Measurements from ENCODE around the gene PIWIL4. TPM values are rescaled to one million over a fixed set of nuclear protein-coding genes. Genes with fewer than 3 reads are reported as not detected.

PIWIL4 gene
- total and polyA plus RNA-seq, 9 of the 15 experiments (the other 6 are each of a cell fraction or from before 2014, with no cell fraction given): 6.3 to 17.0 (median 10.8) TPM

- TF ChIP-seq, protein P1, sequence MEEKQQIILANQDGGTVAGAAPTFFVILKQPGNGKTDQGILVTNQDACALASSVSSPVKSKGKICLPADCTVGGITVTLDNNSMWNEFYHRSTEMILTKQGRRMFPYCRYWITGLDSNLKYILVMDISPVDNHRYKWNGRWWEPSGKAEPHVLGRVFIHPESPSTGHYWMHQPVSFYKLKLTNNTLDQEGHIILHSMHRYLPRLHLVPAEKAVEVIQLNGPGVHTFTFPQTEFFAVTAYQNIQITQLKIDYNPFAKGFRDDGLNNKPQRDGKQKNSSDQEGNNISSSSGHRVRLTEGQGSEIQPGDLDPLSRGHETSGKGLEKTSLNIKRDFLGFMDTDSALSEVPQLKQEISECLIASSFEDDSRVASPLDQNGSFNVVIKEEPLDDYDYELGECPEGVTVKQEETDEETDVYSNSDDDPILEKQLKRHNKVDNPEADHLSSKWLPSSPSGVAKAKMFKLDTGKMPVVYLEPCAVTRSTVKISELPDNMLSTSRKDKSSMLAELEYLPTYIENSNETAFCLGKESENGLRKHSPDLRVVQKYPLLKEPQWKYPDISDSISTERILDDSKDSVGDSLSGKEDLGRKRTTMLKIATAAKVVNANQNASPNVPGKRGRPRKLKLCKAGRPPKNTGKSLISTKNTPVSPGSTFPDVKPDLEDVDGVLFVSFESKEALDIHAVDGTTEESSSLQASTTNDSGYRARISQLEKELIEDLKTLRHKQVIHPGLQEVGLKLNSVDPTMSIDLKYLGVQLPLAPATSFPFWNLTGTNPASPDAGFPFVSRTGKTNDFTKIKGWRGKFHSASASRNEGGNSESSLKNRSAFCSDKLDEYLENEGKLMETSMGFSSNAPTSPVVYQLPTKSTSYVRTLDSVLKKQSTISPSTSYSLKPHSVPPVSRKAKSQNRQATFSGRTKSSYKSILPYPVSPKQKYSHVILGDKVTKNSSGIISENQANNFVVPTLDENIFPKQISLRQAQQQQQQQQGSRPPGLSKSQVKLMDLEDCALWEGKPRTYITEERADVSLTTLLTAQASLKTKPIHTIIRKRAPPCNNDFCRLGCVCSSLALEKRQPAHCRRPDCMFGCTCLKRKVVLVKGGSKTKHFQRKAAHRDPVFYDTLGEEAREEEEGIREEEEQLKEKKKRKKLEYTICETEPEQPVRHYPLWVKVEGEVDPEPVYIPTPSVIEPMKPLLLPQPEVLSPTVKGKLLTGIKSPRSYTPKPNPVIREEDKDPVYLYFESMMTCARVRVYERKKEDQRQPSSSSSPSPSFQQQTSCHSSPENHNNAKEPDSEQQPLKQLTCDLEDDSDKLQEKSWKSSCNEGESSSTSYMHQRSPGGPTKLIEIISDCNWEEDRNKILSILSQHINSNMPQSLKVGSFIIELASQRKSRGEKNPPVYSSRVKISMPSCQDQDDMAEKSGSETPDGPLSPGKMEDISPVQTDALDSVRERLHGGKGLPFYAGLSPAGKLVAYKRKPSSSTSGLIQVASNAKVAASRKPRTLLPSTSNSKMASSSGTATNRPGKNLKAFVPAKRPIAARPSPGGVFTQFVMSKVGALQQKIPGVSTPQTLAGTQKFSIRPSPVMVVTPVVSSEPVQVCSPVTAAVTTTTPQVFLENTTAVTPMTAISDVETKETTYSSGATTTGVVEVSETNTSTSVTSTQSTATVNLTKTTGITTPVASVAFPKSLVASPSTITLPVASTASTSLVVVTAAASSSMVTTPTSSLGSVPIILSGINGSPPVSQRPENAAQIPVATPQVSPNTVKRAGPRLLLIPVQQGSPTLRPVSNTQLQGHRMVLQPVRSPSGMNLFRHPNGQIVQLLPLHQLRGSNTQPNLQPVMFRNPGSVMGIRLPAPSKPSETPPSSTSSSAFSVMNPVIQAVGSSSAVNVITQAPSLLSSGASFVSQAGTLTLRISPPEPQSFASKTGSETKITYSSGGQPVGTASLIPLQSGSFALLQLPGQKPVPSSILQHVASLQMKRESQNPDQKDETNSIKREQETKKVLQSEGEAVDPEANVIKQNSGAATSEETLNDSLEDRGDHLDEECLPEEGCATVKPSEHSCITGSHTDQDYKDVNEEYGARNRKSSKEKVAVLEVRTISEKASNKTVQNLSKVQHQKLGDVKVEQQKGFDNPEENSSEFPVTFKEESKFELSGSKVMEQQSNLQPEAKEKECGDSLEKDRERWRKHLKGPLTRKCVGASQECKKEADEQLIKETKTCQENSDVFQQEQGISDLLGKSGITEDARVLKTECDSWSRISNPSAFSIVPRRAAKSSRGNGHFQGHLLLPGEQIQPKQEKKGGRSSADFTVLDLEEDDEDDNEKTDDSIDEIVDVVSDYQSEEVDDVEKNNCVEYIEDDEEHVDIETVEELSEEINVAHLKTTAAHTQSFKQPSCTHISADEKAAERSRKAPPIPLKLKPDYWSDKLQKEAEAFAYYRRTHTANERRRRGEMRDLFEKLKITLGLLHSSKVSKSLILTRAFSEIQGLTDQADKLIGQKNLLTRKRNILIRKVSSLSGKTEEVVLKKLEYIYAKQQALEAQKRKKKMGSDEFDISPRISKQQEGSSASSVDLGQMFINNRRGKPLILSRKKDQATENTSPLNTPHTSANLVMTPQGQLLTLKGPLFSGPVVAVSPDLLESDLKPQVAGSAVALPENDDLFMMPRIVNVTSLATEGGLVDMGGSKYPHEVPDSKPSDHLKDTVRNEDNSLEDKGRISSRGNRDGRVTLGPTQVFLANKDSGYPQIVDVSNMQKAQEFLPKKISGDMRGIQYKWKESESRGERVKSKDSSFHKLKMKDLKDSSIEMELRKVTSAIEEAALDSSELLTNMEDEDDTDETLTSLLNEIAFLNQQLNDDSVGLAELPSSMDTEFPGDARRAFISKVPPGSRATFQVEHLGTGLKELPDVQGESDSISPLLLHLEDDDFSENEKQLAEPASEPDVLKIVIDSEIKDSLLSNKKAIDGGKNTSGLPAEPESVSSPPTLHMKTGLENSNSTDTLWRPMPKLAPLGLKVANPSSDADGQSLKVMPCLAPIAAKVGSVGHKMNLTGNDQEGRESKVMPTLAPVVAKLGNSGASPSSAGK (IDR thresholded peaks at IDR 0.05): peak; percentile 52
- TF ChIP-seq BHLHE40 (IDR thresholded peaks at IDR 0.05; ENCODE audit: low read length): no peak
These were observed 71.2 kb downstream of the PIWIL4 start (continued) for GRCh38 chr11:94638301-94638901.
